ENCODE results near the gene C1QBP.
"Not testable (repeated sequence)": the region's sequence is repeated elsewhere in the genome, so short reads cannot be mapped to it uniquely, and the experiment has no call there.

The C1QBP gene

GRCh38 chr17:5431949-5432556 is 6.9 kb downstream of the C1QBP start:
- DNase-seq (ENCODE audit: low read depth): no peak

DNA sequence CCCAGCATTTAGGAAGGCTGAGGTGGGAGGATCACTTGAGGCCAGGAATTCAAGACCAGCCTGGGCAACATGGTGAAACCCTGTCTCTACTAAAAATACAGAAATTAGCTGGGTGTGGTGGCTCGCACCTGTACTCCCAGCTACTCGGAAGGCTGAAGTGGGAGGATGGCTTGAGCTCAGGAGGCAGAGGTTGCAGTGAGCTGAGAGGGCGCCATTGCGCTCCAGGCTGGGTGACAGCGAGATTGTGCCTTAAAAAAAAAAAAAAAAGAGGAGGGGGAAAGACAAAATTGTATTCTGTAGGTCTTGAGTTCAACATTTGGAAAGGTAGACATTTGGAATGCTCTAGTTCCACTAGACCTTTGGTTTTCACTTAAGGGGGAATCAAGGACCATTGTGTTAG is 7.7 kb downstream of the C1QBP start:
- not testable (repeated sequence) for DNase-seq (ENCODE audit: low read depth)

GRCh38 chr17:5430413-5430999 is 8.4 kb downstream of the C1QBP start:
- no peak for DNase-seq (ENCODE audit: low read depth)

- DNase-seq (ENCODE audit: low read depth): no peak
These were observed 9.6 kb downstream of the C1QBP start for GRCh38 chr17:5429191-5429887.

DNA sequence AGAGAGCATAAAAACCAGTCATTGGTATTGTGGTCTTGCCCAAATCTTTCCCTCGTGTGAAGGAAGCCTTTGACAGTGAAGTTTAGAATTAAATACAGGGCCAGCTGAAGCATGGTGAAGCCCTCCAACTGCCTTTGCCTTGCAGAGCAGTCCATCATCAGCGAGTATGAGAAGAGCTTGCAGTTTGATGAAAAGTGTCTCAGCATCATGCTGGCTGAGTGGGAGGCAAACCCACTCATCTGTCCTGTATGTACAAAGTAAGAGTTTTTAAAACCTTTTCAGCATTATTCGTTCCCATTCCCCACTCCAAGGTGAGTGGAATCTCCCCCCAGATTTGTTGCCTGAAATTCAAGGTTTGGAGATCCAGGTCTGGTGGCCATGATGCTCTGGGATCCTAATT is 13.1 kb downstream of the C1QBP start:
- no peak for DNase-seq (ENCODE audit: low read depth)

GRCh38 chr17:5424909-5425308 is 14.0 kb downstream of the C1QBP start:
- no peak for DNase-seq (ENCODE audit: low read depth)

- no peak for DNase-seq (ENCODE audit: low read depth)
These were observed 16.4 kb downstream of the C1QBP start for GRCh38 chr17:5422505-5422904.

DNA sequence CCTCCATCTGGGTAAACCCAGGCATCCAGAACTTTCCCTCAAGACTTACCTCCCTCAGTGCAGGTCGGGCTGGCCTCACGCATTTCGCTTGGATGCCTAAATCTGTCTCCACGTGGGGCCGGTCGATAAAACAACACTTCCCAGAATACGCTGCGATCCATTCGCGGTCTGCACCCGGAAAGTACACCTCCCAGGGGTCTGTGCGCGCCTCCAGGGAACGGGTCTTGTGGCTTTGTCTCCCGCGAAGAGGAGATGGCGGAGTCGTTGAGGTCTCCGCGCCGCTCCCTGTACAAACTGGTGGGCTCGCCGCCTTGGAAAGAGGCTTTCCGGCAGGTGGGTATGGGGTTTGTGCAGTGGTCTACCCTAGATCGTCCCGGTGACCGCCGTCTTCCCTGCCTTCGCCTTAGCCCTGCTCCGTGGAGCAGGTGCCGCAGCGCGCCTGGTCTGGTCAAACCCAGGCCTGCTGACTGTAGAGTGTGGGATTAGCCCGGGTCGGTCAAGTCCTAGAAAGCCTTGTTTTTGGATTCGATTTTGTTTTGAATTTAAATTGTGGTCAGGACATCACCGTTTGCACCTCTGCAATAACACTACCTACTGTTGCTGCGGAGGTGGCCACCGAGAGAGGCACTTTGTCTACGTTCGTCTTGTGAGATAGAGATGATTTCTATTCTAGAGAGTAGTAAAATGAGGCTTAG is 18.8 kb downstream of the C1QBP start, which contains the start of gene RPAIN:
RPAIN (plus strand) TSS at position 224 of the 695 bp plus-strand sequence; CDS start at position 253, 29 bp downstream.
- DNase-seq (ENCODE audit: low read depth): peak; percentile 72

- peak; percentile 88 for DNase-seq (ENCODE audit: low read depth)
These were observed 19.5 kb downstream of the C1QBP start, which contains the start of gene NUP88 for GRCh38 chr17:5419356-5419958. Gene NUP88, minus strand, starts transcription at chr17:5419662. Its CDS starts 12 bp downstream, at chr17:5419650.

DNA sequence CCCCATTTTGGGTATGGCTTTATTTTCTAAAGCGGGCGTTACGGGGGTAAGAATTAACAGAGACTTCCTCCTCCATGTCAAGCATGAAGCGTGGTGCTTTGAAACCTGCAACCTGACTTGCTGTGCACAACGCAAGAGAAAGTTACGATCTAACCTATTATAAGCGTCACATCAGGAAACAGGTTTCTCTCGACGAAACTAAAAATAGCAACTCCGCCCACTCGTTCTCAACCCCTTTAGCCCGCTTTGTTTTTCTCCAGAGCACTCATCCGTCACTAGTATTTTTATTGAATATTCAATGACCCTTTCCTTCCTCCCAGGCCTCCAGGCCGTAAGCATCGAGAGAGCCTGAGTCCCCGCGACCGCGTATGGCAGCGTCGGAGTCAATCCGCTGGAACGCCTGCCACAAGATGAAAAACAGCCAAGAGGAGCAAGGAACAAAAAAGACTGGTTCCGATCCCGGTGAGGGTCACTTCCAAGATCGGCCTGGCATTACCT is 20.0 kb downstream of the C1QBP start:
- DNase-seq (ENCODE audit: low read depth): peak; percentile 21

DNA sequence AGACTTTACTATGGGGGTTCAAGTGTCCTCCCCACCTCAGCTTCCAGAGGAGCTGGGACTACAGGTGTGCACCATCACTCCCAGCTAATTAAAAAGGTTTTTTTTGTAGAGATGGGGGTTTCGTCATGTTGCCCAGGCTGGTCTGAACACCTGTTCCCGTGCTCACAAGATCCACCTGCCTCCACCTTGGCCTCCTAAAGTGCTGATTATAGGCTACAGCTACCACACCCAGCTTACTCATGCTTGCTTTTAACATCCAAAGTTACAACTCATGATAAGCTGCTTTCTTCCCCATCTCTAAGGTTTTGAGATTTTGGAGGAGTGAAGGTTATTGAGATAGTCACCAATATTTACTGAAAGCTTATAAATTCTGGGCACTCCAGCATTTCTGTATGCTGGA is 22.1 kb downstream of the C1QBP start:
- DNase-seq (ENCODE audit: low read depth): no peak

DNA sequence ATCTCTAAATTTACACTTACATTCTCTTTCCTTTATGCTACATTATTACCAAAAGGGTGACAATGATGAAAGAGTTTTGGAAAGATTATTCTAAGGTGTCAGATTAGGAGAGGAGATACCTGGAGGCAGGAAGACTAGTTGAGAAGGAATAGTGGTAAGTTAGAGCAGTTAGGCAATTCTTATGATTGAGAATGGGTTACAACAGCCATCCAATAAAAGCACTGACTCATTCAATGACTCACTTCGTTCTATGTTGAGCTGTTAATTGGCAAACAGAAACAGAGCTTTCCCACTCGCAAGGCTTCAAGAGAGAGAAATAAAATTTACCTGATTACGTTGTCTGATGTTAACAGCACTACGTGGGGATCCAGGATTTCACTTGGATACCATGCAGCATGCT is 25.3 kb downstream of the C1QBP start:
- no peak for DNase-seq (ENCODE audit: low read depth)

DNA sequence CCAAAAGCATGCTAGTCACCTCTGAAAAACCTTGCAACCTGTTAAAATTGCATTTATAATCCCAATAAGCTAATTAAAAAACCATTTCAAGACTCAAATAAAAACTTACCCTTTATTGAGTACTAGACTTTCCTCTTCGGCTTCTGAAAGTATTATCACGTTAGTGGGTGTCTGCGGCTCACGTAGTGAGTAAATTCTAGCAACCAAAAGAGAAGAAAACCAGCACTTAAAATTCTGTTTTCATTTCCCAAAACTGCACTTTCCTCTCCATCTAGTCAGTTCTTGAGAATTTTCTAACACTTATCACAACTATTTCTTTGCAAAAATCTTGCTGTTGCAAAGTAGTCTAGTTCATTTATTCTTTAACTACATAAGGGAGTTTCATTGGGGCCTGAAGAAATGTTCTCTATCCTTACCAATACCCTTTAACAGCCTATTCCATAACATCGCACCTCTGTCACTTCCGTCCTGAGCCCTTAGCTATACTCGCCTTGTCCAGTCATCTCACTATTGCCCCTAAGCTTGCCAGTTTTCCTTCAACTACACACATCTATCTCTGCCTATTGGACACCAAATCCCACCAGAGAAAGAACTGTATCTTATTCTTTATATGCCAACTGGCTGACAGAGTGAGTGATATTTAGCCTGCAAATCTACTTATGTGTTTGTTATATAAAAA is 28.2 kb downstream of the C1QBP start:
- DNase-seq (ENCODE audit: low read depth): no peak

GRCh38 chr17:5408186-5408585 is 30.8 kb downstream of the C1QBP start:
- no peak for DNase-seq (ENCODE audit: low read depth)

DNA sequence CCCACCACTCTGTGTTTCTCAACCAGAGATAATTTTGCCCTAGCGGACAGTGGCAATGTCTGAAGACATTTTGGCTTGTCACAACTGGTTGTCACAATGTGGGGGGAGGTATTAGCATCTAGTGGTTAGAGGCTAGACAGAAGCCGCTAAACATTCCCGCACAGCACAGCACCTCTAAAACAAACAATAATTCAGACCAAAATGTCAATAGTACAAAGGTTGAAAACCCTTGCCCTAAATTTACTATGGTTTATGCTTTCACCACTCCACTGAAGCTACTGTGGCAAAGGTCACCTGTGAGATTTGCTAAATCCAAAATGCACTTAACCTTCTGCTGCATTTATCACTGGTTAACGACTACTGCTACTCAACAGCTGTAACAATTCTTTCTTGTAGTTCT is 33.6 kb downstream of the C1QBP start:
- DNase-seq (ENCODE audit: low read depth): no peak

DNA sequence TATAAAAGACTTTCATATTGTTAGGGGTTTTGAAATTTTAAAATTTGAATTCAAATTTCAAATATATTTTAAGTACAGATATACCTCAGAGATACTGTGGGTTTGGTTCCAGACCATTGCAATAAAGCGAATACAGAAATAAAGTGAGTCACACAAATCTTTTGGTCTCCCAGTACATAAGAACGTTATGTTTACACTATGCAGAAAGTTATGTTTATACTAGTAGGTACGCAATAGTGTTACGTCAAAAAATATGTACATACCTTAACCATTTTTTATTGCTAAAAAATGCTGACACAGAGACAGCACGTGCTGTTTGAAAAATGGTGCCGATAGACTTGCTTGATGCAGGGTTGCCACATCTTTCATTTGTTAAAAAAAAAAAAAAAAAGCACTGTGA is 39.2 kb downstream of the C1QBP start:
- DNase-seq (ENCODE audit: low read depth): no peak

DNA sequence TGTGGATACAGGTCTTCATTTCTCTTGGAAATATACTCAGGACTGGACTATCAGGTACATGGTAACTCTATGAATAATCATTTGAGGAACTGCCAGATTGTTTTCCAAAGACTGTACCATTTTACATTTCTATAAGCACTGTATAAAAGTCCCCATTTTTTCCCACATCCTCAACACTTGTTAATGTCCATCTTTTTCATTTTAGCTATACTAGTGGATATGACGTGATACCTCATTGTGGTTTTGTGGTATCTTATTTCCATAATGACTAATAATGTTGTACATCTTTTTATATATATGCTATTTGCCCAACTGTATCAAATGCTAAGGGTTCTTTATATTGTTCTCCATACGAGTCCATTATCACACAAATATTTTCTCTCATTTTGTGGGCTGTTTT is 42.3 kb downstream of the C1QBP start:
- no peak for DNase-seq (ENCODE audit: low read depth)

DNA sequence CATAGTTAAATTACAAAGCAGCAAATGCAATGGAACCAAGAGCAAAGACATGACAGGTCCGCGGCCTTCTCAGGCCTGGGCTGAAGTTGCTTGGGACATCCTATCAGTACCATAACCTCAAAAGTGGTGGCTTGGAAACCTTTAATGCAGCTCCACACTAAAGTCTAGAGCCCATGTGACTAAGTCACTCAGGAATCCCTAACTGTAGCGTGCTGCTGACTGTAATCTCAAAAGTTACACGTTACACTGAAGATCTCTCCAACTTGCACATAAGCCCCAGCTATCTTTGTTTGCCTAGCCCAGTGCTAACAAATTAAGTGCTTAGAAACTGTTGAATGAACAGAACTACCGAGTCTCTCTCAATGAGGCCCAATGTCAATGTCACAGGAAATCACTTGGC is 47.3 kb downstream of the C1QBP start:
- no peak for DNase-seq (ENCODE audit: low read depth)

All from stimulated activated CD8-positive, alpha-beta memory T cell treated with anti-CD3 and anti-CD28 coated beads, Interleukin-7, amount 100 ng/mL, for 24 hours (primary cell).